Fibroblast of lung (primary cell): ENCODE measurements around the gene LDLRAD4.

Source experiments
- CTCF ChIP-seq, 2 donors: IDR thresholded peaks in 1 of 2; conservative IDR thresholded peaks in 1 of 2; 1 replicate in 1 of 2; 2 replicates in 1 of 2; pipeline ENCODE4 v1.5.1; 2011 to 2012; ENCODE audit warnings: low read length in 2 of 2, control low read depth in 1 of 2, inconsistent platforms in 1 of 2, low read depth in 1 of 2, mild to moderate bottlenecking in 1 of 2
- EZH2 ChIP-seq: IDR thresholded peaks from 2 replicates; pipeline ENCODE4 v1.5.1; 2012; ENCODE audit warnings: low read length, control low read depth, mild to moderate bottlenecking; ENCODE audit errors: missing control alignments

- TF ChIP-seq CTCF (conservative IDR thresholded peaks at IDR 0.05 in 1 of 2, IDR thresholded peaks at IDR 0.05 in 1 of 2; ENCODE audit: low read depth in 1 of 2, low read length in 2 of 2) (no peak), EZH2 (no peak)
Observed at GRCh38 chr18:13213036-13213795, 5.3 kb upstream of the LDLRAD4 start.
